GM12801 (cell line): ENCODE measurements around the gene ISOC2.

Source experiments
- CTCF ChIP-seq: IDR thresholded peaks from one replicate; pipeline ENCODE4 v1.5.1; 2011; ENCODE audit warnings: control low read depth; ENCODE audit not compliant: insufficient read length; ENCODE audit errors: extremely low read depth

The ISOC2 gene

GRCh38 chr19:55492362-55492944 is 31.0 kb upstream of the ISOC2 start:
- no peak for TF ChIP-seq CTCF

GRCh38 chr19:55491546-55492360 is 30.3 kb upstream of the ISOC2 start:
- TF ChIP-seq CTCF: no peak

- no peak for TF ChIP-seq CTCF
These were observed 29.3 kb upstream of the ISOC2 start for GRCh38 chr19:55490478-55491432.

- TF ChIP-seq CTCF: no peak
These were observed 28.5 kb upstream of the ISOC2 start for GRCh38 chr19:55489711-55490477.

- no peak for TF ChIP-seq CTCF
These were observed 27.7 kb upstream of the ISOC2 start for GRCh38 chr19:55488986-55489710.

- no peak for TF ChIP-seq CTCF
These were observed 26.7 kb upstream of the ISOC2 start, which contains the start of gene SSC5D for GRCh38 chr19:55487924-55488687. SSC5D (plus strand) TSS chr19:55488436; CDS start chr19:55488590, 154 bp downstream.
